Measurements from ENCODE around the gene PARS2.

PARS2 gene

GRCh38 chr1:54800041-54800898 lies 35.9 kb upstream of the PARS2 start:
- no peak overlapping the region for H3K4me3 ChIP-seq (ENCODE audit: low read depth, low read length)

GRCh38 chr1:54798769-54799641 lies 34.7 kb upstream of the PARS2 start:
- no peak overlapping the region for H3K4me3 ChIP-seq (ENCODE audit: low read depth, low read length)

GRCh38 chr1:54798206-54798605 lies 33.9 kb upstream of the PARS2 start:
- no peak overlapping the region for H3K4me3 ChIP-seq (ENCODE audit: low read depth, low read length)

GRCh38 chr1:54796902-54797301 lies 32.6 kb upstream of the PARS2 start:
- H3K4me3 ChIP-seq (ENCODE audit: low read depth, low read length) = no peak overlapping the region

DNA sequence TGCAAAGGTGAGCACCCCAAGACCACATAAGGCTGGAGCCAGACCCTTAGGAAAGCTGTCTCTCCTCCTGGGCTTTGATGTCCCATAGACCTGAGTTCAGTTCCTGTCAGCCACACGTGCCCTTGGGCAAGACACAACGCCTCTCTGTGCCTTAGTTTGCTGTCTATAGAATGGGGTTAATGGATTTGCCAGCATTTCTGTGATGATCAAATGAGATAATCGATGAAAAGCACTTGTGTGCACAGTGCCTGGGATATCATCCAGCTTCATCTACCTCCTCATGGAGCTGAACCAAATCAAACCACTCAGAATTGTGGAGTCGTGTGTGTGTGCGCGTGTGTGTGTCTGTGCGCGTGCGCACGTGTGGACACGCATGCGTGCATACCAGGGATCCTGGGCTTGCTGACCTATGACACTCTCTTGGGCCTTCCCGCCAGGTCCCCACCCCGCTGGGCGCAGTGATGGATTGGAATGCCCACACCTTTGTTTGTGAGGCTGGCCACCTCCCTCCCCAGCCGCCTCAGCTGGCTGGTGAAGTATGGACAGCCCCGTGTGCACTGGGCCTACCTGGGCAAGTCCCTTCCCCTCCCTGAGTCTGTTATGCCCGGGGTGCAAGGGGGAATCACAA lies 31.6 kb upstream of the PARS2 start:
- no peak overlapping the region for H3K4me3 ChIP-seq (ENCODE audit: low read depth, low read length)

DNA sequence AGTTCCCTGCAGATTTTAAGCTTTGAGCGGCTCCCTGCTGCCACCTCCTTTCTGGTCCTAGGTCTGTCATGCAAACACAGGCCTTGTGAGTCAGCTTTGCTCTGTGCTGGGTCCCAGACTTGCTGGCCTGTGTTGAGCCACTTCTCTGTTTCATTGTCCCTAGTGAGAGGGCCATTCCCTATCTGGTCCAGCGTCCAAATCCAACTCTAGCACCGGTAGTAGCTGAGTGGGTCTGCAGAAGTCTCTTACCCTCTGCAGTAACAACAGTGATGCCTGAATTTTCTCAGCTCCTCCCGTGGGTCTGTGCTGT lies 31.0 kb upstream of the PARS2 start:
- no peak overlapping the region for H3K4me3 ChIP-seq (ENCODE audit: low read depth, low read length)

DNA sequence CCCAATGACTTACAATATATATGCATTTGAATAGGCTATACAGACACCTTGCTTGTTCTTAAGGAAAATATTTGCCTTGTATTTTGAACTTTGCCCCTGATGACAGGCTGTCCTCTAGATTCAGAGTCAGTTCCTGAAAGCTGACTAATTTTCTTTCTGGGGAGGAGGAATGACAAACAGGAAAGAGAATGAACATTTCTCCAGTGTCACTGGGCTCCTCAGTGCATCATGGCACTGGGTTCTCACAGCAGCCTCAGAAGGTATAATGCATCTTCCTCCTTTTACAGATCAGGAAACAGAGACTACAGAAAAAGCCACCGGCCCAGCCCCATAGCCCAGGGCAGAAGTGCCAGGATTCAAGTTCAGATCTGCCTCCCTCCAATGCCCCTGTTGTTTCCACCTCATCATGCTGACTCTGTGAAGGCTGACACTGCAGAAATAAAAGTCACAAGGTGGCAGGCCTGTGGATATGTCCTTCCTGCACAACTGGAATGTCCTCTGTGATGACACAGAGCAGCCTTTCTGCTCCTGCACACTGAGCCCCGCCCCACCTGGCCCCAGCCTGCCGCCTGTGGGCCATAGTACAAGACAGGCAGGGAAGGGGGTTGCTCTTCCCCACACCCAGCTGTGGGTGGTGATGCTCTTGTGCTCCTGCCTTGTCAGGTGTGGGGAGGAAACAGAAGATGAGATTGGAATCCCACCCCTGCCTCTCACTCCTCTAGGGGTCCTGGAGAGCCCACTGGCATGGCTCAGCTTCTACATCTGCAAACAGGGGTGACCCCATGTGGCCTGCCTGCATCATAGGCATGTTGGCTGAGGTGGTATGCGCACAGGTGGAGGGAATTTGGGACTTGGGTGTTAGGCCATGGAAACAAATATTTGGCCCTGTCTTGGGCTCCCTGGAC lies 30.4 kb upstream of the PARS2 start:
- H3K4me3 ChIP-seq (ENCODE audit: low read depth, low read length) = no peak overlapping the region

- no peak overlapping the region for H3K4me3 ChIP-seq (ENCODE audit: low read depth, low read length)
These were observed 28.5 kb upstream of the PARS2 start for GRCh38 chr1:54792686-54793282.

- no peak overlapping the region for H3K4me3 ChIP-seq (ENCODE audit: low read depth, low read length)
These were observed 27.7 kb upstream of the PARS2 start for GRCh38 chr1:54791880-54792522.

GRCh38 chr1:54788459-54788858 lies 24.1 kb upstream of the PARS2 start:
- no peak overlapping the region for H3K4me3 ChIP-seq (ENCODE audit: low read depth, low read length)

GRCh38 chr1:54787604-54788003 lies 23.3 kb upstream of the PARS2 start:
- H3K4me3 ChIP-seq (ENCODE audit: low read depth, low read length) = no peak overlapping the region

DNA sequence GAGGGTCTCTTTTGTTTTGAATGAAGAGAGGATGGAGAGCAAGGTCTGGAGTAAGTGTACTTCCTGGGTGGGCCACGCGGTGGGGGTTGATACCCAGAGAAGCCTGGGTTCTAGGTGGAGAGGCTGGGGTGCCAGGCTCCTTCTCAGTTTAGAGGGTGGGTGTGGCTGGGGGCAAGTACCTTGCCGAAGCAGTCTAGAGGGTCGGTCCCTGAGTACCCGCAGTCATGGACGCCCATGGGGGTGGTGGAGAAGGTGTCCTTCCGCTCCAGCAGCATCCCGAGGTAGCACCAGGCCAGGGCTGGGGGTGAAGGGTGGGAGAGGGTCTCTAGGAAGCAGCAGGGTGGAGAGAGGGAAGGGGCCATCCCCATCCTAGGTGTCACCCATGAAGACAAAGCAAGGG lies 22.5 kb upstream of the PARS2 start:
- no peak overlapping the region for H3K4me3 ChIP-seq (ENCODE audit: low read depth, low read length)

DNA sequence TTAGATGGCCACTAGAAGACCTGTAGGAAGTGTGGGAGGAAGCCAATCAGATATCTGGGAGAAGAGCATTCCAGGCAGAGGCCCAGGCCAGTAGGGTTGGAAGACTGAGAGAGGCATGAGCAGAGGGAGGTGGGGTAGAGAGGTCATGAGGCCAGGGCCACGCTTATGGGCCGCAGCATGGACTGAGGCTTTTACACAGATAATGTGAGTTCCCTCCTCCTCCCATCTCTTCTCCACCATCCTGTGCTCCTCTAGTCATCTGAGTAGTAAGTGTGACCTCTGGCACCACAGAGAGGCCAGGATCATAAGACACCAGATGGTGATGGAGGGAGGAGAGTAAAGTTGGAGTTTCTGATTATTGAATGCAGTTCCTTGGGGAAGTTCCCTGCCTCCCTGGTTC lies 19.7 kb upstream of the PARS2 start:
- H3K4me3 ChIP-seq (ENCODE audit: low read depth, low read length) = no peak overlapping the region

DNA sequence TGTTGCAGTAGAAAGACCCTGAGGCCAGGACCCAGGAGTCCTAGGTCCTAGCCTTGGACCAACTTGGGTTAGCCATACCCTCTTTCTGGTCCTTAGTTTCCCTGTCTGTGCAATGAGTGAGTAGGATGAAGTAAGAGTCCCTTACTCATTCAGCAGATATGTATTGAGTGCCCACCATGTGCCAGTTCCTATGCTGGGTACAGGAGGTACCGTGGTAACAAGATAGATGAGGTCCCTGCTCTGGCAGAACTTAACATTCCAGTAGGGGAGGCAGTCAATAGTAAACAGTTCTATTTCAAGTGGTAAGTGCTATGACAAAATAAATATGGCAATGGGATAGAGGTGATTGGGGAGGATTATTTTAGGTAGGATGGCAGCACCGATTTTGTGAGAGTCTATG lies 18.3 kb upstream of the PARS2 start:
- no peak overlapping the region for H3K4me3 ChIP-seq (ENCODE audit: low read depth, low read length)

DNA sequence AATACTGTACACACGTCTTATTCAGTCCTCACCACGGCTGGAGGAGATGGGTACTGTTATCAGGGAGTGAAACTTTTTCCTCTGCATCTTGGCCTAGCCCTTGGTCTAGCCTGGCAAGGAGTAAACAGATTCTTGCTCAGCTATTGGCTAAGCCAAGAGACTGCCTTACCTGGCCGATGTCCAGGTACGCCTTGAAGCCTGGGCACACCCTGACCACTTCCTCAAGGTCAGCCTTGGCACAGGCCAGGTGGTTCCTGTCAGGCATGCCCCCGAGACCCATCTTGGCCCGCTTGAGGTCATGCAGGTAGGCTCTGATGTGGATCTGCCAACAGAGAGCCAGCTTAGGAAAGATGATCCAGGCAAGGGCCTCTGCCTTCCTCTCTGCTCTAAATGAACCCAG lies 17.8 kb upstream of the PARS2 start:
- H3K4me3 ChIP-seq (ENCODE audit: low read depth, low read length) = no peak overlapping the region

DNA sequence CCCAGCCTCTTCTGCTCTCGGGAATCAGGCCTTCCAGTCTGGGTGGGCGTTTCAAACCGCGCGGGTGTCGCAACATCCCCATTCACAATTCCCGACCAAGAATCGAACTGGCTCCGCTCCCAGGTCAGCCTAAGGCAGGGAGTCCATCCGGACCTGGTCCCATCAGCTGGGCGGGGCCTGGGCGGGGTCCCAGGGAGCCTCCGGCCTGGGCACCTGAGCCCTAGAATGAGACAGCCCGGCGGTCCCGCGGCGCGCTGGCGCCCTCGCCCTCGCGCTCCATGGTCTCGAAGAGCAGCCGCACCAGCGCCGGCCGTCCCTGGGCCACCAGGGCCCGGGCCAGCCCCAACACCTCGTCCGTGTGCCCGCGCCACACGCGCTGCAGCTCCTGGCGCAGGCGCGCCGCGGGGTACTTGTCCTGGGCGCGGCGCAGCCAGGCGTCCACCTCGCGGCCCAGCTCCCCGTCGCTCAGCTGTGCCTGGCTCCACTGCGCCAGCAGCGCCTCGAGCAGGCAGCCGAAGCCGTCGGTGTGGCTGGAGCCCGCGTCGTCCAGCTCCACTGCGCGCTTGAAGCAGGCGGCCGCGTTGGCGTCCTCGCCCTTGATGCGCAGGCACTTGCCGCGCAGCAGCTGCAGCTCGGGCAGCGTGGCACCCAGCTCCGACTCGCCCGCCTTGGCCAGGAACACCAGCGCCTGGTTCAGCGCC lies 16.9 kb upstream of the PARS2 start:
- H3K4me3 ChIP-seq (ENCODE audit: low read depth, low read length) = no peak overlapping the region

DNA sequence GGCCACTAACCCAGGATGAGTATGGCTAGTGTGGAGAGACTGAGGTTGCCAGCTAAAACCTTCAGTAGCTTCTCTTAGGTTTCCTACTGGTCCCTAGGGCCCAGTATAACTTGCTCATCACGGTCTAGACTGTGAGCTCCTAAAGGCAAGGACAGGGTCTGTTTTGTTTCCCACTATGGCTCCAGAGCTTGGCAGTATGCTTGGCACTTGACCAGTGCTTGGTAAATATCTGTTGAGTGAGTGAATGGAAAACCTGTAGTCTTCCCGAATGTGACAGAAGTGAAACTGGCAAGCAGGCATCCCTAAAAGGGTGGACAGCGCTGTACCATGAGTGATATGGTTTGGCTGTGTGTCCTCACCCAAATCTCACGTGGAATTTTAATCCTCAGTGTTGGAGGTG lies 13.1 kb upstream of the PARS2 start:
- no peak overlapping the region for H3K4me3 ChIP-seq (ENCODE audit: low read depth, low read length)

DNA sequence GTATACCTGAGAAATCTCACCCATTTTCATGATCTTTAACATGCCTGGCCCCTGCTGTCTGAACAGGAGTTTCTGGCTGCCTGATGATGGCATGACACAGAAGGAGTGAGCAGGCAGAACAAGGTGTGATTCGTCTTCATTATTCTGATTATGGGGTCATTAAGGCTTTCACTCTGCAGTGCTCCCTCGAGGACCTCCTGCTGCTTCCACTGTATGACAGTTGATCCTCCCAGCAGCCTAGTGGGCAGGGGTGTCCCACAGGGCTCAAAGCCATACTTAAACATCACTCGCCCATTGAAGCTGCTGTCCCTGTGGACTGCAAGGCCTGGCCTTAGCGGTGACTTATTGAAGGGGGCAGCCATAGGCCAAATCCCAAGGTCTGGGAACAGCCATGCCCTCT lies 12.7 kb upstream of the PARS2 start:
- no peak overlapping the region for H3K4me3 ChIP-seq (ENCODE audit: low read depth, low read length)
